ENCODE measurements around the gene SEL1L. TPM values are rescaled to one million over a fixed set of nuclear protein-coding genes. Genes with fewer than 3 reads are reported as not detected.

Gene SEL1L
- polyA plus RNA-seq, 1 of the 3 experiments (the other 2 are of a cell fraction) = 13.8 TPM

DNA sequence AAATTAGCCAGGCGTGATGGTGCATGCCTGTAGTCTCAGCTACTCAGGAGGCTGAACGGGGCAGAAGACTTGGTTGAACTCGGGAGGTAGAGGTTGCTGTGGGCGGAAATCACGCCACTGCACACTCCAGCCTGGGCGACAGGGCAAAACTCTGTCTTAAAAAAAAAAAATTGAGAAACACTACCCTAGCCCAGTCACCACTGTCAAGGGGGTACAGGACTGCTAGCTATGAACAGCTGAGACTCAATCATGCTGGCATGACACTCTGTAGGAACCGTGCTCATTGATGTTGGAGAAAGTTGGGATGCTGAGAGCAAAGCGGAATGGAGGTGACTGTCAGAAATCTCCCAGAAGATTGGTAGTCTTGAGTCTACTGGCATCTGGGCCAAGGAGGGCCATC lies 75.3 kb downstream of the SEL1L start:
- Histone ChIP-seq H3F3A (replicated peaks; ENCODE audit: insufficient read depth) (no peaks in the 10 kb centered on the region), H3K36me3 (replicated peaks in 1 of 2; ENCODE audit: control insufficient read depth in 1 of 2, insufficient read depth in 2 of 2, low read length in 1 of 2) (no peaks in the 10 kb centered on the region), H3K9me3 (no peaks in the 10 kb centered on the region), H3K4me3 (ENCODE audit: low read depth in 2 of 2, low read length in 1 of 2) (no peak overlapping the region), H4K20me1 (ENCODE audit: insufficient read depth) (no peaks in the 10 kb centered on the region), H3K9me2 (no peaks in the 10 kb centered on the region), H2AFZ (ENCODE audit: low read depth) (no peak overlapping the region), H3K79me2 (ENCODE audit: insufficient read depth) (no peaks in the 10 kb centered on the region), H3K4me2 (no peak overlapping the region), H3K9ac (no peak overlapping the region), H3K27me3 (ENCODE audit: insufficient read depth) (no peaks in the 10 kb centered on the region), H3K27ac (ENCODE audit: low read depth in 2 of 2, low read length in 1 of 2) (no peak overlapping the region), H3K4me1 (ENCODE audit: control insufficient read depth in 1 of 2, insufficient read depth in 2 of 2, low read depth in 1 of 2, low read length in 1 of 2) (no peaks in the 10 kb centered on the region)
- no peak for DNase-seq
- CTCF ChIA-PET = interaction anchor here (10.5 kb wide), 1 partner anchor 187 kb away, joined by 321 read pairs; no protein-coding TSS in a partner anchor
- WGBS (ENCODE audit: low lambda C conversion rate) = 79% methylated on average over 8 of the region's 8 CpGs
- TF ChIP-seq NRF1 (IDR thresholded peaks at IDR 0.05; ENCODE audit: low read depth, low read length) = no peak
- TF ChIP-seq MXI1 (IDR thresholded peaks at IDR 0.05; ENCODE audit: low read depth, low read length) = no peak
- TF ChIP-seq TEAD4 (IDR thresholded peaks at IDR 0.05; ENCODE audit: borderline replicate concordance, insufficient read depth) = no peak
- TF ChIP-seq, protein P1, sequence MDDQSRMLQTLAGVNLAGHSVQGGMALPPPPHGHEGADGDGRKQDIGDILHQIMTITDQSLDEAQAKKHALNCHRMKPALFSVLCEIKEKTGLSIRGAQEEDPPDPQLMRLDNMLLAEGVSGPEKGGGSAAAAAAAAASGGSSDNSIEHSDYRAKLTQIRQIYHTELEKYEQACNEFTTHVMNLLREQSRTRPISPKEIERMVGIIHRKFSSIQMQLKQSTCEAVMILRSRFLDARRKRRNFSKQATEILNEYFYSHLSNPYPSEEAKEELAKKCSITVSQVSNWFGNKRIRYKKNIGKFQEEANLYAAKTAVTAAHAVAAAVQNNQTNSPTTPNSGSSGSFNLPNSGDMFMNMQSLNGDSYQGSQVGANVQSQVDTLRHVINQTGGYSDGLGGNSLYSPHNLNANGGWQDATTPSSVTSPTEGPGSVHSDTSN (IDR thresholded peaks at IDR 0.05) = no peak
- TF ChIP-seq SMC3 (IDR thresholded peaks at IDR 0.05; ENCODE audit: low read depth, low read length) = no peak
- POLR2A ChIA-PET = no interaction called here

DNA sequence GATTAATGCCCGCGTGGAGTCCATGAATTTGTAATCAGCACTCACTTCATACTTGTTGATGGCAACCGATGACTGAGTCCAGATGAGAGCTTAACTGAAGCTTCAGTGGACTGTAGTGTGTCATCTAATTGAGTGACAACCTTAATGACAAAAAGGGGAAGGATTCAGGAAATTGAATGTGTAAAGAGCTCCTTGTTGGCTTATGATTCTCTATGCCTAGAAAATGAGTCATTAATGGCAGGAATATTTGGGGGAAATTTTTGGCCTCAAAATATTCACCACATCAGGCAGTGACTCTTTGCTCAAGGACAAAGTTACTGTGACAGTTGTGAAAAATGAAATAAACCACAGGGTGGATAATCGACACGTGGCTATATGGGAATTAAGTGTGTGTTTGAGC lies 78.3 kb downstream of the SEL1L start:
- Histone ChIP-seq H3K9ac (no peak overlapping the region), H3K27ac (ENCODE audit: low read depth in 2 of 2, low read length in 1 of 2) (no peak overlapping the region), H3F3A (replicated peaks; ENCODE audit: insufficient read depth) (no peaks in the 10 kb centered on the region), H3K36me3 (replicated peaks in 1 of 2; ENCODE audit: control insufficient read depth in 1 of 2, insufficient read depth in 2 of 2, low read length in 1 of 2) (no peaks in the 10 kb centered on the region), H3K79me2 (ENCODE audit: insufficient read depth) (no peaks in the 10 kb centered on the region), H4K20me1 (ENCODE audit: insufficient read depth) (no peaks in the 10 kb centered on the region), H3K9me3 (no peaks in the 10 kb centered on the region), H2AFZ (ENCODE audit: low read depth) (no peak overlapping the region), H3K27me3 (ENCODE audit: insufficient read depth) (no peaks in the 10 kb centered on the region), H3K9me2 (no peaks in the 10 kb centered on the region), H3K4me3 (ENCODE audit: low read depth in 2 of 2, low read length in 1 of 2) (no peak overlapping the region), H3K4me2 (no peak overlapping the region), H3K4me1 (ENCODE audit: control insufficient read depth in 1 of 2, insufficient read depth in 2 of 2, low read depth in 1 of 2, low read length in 1 of 2) (no peaks in the 10 kb centered on the region)
- POLR2A ChIA-PET = no interaction called here
- CTCF ChIA-PET = interaction anchor here (0.6 to 10.5 kb wide), 4 partner anchors 9 to 310 kb away, joined by 3 to 321 read pairs (median 62); no protein-coding TSS in a partner anchor
- TF ChIP-seq, protein P2, sequence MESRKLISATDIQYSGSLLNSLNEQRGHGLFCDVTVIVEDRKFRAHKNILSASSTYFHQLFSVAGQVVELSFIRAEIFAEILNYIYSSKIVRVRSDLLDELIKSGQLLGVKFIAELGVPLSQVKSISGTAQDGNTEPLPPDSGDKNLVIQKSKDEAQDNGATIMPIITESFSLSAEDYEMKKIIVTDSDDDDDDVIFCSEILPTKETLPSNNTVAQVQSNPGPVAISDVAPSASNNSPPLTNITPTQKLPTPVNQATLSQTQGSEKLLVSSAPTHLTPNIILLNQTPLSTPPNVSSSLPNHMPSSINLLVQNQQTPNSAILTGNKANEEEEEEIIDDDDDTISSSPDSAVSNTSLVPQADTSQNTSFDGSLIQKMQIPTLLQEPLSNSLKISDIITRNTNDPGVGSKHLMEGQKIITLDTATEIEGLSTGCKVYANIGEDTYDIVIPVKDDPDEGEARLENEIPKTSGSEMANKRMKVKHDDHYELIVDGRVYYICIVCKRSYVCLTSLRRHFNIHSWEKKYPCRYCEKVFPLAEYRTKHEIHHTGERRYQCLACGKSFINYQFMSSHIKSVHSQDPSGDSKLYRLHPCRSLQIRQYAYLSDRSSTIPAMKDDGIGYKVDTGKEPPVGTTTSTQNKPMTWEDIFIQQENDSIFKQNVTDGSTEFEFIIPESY (IDR thresholded peaks at IDR 0.05; ENCODE audit: borderline replicate concordance, low read depth) = no peak
- TF ChIP-seq RFX5 (IDR thresholded peaks at IDR 0.05; ENCODE audit: low read length) (no peak), EP300 (IDR thresholded peaks at IDR 0.05; ENCODE audit: borderline replicate concordance in 1 of 2, low read depth in 1 of 2, low read length in 1 of 2) (no peak), JUND (IDR thresholded peaks at IDR 0.05) (no peak), MEF2A (IDR thresholded peaks at IDR 0.05; ENCODE audit: borderline replicate concordance, low read depth) (no peak), CHD2 (IDR thresholded peaks at IDR 0.05; ENCODE audit: low read length, partially characterized antibody) (no peak)
- TF ChIP-seq, protein P3, sequence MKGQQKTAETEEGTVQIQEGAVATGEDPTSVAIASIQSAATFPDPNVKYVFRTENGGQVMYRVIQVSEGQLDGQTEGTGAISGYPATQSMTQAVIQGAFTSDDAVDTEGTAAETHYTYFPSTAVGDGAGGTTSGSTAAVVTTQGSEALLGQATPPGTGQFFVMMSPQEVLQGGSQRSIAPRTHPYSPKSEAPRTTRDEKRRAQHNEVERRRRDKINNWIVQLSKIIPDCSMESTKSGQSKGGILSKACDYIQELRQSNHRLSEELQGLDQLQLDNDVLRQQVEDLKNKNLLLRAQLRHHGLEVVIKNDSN (IDR thresholded peaks at IDR 0.05; ENCODE audit: borderline replicate concordance, low read depth) = no peak
- TF ChIP-seq, protein P4, sequence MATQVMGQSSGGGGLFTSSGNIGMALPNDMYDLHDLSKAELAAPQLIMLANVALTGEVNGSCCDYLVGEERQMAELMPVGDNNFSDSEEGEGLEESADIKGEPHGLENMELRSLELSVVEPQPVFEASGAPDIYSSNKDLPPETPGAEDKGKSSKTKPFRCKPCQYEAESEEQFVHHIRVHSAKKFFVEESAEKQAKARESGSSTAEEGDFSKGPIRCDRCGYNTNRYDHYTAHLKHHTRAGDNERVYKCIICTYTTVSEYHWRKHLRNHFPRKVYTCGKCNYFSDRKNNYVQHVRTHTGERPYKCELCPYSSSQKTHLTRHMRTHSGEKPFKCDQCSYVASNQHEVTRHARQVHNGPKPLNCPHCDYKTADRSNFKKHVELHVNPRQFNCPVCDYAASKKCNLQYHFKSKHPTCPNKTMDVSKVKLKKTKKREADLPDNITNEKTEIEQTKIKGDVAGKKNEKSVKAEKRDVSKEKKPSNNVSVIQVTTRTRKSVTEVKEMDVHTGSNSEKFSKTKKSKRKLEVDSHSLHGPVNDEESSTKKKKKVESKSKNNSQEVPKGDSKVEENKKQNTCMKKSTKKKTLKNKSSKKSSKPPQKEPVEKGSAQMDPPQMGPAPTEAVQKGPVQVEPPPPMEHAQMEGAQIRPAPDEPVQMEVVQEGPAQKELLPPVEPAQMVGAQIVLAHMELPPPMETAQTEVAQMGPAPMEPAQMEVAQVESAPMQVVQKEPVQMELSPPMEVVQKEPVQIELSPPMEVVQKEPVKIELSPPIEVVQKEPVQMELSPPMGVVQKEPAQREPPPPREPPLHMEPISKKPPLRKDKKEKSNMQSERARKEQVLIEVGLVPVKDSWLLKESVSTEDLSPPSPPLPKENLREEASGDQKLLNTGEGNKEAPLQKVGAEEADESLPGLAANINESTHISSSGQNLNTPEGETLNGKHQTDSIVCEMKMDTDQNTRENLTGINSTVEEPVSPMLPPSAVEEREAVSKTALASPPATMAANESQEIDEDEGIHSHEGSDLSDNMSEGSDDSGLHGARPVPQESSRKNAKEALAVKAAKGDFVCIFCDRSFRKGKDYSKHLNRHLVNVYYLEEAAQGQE (IDR thresholded peaks at IDR 0.05; ENCODE audit: low read depth, low read length) = no peak
- no peak for DNase-seq
- 61% methylated on average over 5 of the region's 5 CpGs for WGBS (ENCODE audit: low lambda C conversion rate)

All from SK-N-SH (cell line).